ENCODE measurements around the gene SASH1.

DNA sequence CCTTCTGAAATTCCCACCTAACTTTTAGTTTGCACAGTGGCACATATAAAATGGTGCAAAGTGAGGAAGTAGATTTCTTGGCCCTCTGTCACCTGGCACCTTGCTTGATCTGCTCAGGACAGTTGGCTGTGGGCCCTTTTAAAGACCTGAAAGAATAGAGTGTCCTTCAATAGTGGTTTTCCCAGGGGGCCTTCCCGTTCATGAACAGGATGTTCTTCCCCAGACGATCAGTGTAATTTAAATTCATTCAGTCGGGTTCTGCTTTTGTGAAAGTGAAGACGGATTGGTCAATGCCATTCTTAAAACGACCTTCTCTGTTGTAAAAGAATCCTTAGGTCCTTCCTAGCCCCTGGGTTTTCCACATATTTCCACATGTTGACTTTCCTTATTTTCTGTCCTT is 178.5 kb downstream of the SASH1 start:
- TF ChIP-seq, protein P1, sequence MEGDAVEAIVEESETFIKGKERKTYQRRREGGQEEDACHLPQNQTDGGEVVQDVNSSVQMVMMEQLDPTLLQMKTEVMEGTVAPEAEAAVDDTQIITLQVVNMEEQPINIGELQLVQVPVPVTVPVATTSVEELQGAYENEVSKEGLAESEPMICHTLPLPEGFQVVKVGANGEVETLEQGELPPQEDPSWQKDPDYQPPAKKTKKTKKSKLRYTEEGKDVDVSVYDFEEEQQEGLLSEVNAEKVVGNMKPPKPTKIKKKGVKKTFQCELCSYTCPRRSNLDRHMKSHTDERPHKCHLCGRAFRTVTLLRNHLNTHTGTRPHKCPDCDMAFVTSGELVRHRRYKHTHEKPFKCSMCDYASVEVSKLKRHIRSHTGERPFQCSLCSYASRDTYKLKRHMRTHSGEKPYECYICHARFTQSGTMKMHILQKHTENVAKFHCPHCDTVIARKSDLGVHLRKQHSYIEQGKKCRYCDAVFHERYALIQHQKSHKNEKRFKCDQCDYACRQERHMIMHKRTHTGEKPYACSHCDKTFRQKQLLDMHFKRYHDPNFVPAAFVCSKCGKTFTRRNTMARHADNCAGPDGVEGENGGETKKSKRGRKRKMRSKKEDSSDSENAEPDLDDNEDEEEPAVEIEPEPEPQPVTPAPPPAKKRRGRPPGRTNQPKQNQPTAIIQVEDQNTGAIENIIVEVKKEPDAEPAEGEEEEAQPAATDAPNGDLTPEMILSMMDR (conservative IDR thresholded peaks at IDR 0.05 in 1 of 2, IDR thresholded peaks at IDR 0.05 in 1 of 2; ENCODE audit: low read depth in 1 of 2, low read length in 2 of 2): no peak
- TF ChIP-seq EZH2 (IDR thresholded peaks at IDR 0.05; ENCODE audit: low read length, missing control alignments): no peak
